ENCODE measurements around the gene ECSIT.
"Not testable (repeated sequence)": the region's sequence is repeated elsewhere in the genome, so short reads cannot be mapped to it uniquely, and the experiment has no call there.

Gene ECSIT

DNA sequence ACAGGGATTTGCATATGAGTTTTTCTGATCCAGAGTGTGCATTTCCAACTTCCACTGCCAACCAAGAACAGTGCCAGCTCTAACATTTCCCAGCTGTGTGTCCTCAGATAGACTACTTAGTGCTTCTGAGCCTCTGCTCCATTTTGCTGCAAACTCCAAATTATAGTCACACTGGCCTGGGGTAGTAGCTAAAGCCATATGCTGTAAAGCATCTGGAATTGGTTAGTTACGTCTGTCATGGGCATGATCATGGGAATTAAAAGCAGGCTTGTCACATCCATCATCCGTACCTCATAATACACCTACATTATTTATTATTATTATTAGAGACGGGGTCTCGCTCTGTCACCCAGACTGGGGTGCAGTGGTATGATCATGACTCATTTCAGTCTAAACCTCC lies 55.2 kb downstream of the ECSIT start:
- DNase-seq: no peak

- DNase-seq: not testable (repeated sequence)
Measured at GRCh38 chr19:11468266-11468845, 60.6 kb downstream of the ECSIT start.

DNA sequence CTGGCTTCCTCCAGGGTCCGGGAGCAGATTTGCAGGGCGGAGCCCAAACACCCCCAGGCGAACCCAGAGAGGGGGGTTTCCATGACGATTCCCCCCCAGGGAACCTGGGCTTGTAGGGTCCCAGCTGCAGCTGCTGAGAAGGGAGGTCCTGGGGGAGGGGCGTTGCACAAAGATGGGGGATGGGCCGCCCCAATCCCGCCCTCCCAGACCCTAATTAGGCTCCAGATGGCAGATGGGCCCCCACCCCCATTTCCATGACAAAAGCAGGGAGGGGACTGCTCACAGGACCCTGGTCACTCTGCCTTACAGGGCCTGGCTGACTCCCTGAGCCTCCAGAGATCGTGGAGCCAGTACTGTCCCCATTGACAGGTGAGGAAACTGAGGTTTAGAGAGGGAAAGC lies 63.3 kb downstream of the ECSIT start:
- no peak for DNase-seq

DNA sequence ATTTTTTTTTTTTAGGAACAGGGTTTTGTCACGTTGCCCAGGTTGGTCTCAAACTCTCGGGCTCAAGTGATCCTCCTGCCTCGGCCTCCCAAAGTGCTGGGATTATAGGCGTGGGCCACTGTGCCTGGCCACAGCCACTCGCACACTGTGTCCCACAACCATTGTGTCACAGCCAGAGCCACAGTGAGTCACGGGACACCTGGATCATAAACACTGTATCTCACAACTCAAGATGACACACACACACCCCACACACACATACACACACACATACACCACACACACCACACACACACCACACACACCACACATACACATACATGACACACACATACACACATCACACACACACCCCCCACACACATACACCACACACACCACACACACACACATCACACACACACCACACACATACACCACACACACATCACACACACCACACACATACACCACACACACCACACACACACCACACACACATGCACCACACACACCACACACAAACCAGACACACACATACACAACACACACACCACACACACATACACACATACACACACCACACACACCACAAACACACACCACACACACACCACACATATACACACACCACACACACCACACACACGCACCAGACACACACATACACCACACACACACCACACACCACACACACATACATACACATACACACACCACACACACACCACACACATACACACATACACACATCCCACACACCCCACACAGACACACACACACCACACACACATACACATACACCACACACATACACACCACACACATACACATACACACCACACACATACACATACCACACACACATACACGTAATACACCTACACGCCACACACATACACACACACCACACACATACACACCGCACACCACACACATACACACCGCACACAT lies 64.3 kb downstream of the ECSIT start:
- DNase-seq: no peak

DNA sequence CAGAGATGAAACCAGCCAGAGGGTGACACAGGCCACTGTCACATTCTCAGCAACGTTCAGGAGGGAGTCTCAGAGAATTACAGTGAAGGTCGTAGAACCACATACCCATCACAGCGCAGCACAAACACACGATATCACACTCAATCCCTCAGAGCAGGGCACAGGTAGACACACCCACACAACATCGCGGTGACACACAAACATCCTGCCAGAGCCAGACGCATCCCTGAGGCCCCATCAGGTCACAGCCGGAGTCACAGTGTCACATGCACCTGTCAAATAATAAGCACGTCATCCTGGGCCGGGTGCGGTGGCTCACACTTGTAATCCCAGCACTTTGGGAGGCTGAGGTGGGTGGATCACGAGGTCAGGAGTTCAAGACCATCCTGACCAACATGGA lies 65.5 kb downstream of the ECSIT start:
- no peak for DNase-seq

DNA sequence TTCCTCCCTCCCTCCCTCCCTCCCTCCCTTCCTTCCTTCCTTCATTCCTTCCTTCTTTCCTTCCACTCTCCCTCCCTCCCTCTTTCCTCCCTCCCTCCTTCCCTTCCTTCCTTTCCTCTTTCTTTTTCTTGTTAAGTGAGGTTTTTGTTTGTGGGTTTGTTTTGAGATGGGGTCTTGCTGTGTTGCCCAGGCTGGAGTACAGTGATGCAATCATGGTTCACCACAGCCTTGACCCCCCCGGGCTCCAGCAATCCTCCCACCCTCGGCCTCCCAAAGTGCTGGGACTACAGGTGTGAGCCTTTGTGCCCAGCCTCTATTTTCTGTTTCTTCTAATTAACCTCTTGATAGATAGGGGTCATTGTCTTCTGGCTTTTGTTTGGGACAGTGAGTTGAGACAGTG lies 67.5 kb downstream of the ECSIT start:
- DNase-seq: no peak

- no peak for DNase-seq
Measured at GRCh38 chr19:11460207-11460606, 68.7 kb downstream of the ECSIT start.

DNA sequence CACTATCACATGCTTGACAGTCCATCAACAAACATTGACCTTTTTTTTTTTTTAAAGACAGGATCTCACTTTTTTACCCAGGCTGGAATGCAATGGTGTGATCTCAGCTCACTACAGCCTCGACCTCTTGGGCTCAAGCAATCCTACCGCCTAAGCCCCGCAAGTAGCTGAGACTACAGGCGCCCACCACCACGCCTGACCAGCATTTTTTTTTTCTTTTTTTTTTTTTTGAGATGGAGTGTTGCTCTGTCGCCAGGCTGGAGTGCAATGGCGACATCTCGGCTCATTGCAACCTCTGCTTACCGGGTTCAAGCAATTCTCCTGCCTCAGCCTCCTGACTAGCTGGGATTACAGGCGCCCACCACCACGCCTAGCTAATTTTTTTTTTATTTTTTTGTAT lies 70.0 kb downstream of the ECSIT start:
- DNase-seq: not testable (repeated sequence)

DNA sequence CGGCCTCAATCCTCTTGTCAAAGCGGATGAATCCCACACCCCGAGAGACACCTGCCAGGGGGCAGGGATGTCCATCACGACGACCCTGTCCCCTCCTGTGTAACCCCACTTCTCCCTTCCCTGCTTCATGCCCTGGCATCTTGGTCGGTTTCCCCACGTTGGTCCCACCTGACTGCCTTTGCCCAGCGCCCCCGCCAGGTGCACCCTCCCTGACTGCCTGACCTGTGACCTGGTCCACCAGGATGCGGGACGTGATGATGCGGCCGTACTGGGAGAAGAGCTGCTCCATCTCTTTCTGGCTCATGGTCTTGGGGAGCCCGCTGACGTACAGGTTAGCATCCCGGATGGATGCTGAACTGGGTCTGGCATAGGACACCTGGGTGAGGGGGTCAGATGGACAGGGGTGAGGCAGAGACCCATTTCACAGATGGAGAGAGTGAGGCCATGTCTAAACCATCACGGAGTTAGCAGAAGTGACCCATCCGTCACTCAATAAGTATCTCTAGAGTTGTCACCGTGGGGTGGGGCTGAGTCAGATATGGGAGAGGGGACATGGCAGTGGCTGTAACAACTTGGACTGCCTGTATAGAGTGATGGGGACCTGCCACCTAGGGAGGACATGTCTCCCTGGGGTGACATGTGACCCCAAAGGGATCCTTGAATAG lies 70.6 kb downstream of the ECSIT start:
- DNase-seq: no peak

DNA sequence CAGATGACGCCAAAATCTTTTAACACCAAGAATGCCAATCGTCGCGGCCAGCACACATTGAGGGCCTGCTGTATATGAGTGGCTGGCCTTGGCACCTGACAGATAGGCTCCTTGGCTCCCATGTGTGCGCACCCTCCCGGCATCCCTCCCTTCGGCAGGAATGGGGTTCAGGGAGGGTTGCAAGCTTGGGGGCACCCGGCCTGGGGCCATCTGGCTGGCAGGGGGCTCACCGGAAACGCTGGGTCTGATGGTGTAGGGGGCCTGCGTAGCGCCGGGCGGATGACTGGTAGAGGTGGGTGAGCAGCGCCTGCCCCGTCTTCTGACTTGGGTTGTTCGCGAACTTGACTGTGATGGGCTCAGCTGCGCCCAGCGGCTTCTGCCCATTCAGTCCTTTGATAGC lies 71.1 kb downstream of the ECSIT start:
- DNase-seq: no peak

DNA sequence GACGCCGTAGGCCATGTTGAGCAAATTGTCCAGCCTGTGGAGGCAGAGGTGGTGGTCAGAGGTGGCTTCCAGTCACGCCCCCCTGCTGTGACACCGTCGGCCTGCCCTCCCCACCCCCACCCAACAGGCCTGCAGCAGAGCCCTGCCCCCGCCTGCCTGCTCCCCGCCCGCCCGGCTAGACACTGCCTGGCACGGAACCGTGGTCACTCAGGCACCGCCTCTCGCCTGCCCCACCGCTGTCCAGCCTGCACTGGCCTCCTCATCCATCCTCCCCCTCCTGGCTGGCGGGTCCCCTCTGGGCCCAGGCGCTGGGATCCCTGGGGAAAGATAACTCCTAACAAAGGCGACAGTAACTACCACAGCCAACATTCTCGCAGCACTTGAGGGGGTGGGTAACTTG lies 71.8 kb downstream of the ECSIT start:
- no peak for DNase-seq

DNA sequence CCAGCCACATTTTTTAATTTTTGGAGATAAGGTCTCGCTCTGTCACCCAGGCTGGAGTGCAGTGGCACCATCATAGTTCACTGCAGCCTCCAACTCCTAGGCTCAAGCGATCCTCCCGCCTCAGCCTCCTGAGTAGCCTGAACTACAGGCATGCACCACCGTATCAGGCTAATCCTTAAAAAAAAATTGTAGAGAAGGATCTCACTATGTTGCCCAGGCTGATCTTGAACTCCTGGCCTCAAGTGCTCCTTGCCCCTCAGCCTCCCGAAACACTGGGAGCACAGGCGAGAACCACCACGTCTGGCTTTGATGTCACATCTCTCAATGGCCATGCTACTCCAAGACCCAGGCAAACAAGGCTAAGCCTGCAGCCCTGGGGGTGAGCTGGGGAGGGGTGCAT lies 72.3 kb downstream of the ECSIT start:
- no peak for DNase-seq

Data from SW 1271 (cell line).